Glutamatergic neuron (in vitro differentiated cells): ENCODE data around the gene GALNT2. TPM values are rescaled to one million over a fixed set of nuclear protein-coding genes. Genes with fewer than 3 reads are reported as not detected.

Experiments used
- DNase-seq: peaks from one replicate; pipeline ENCODE4 v3.0.0; 2022
- H3K27ac Mint-ChIP-seq: one replicate; pipeline ENCODE4 v1.8.0; 2020; ENCODE audit warnings: mild to moderate bottlenecking, mixed read lengths, inconsistent platforms; ENCODE audit not compliant: unreplicated experiment
- H3K27me3 Mint-ChIP-seq: one replicate; pipeline ENCODE4 v1.8.0; 2020; ENCODE audit warnings: mild to moderate bottlenecking, moderate library complexity, mixed read lengths, inconsistent platforms; ENCODE audit not compliant: unreplicated experiment
- H3K36me3 Mint-ChIP-seq: one replicate; pipeline ENCODE4 v1.8.0; 2020; ENCODE audit warnings: mild to moderate bottlenecking, mixed read lengths, inconsistent platforms; ENCODE audit not compliant: unreplicated experiment
- H3K4me1 Mint-ChIP-seq: one replicate; pipeline ENCODE4 v1.8.0; 2020; ENCODE audit warnings: mild to moderate bottlenecking, low read depth, mixed read lengths, inconsistent platforms; ENCODE audit not compliant: unreplicated experiment
- H3K4me3 Mint-ChIP-seq: one replicate; pipeline ENCODE4 v1.8.0; 2020; ENCODE audit warnings: mild to moderate bottlenecking, mixed read lengths, inconsistent platforms; ENCODE audit not compliant: unreplicated experiment
- H3K9me3 Mint-ChIP-seq: one replicate; pipeline ENCODE4 v1.8.0; 2020; ENCODE audit warnings: mild to moderate bottlenecking, moderate library complexity, mixed read lengths, inconsistent platforms; ENCODE audit not compliant: unreplicated experiment
- CTCF ChIP-seq: fragments of 200-600 bp; sonication (generic); IDR thresholded peaks from one replicate; pipeline ENCODE4 v1.5.0; 2021; ENCODE audit not compliant: partially characterized antibody, unreplicated experiment
- total RNA-seq: library from RNA; stranded (reverse); fragmentation: NEBNext Ultra II Directional; extraction: Animal tissue kit (Norgen Biotek cat#: 25700); gene quantifications from one replicate; pipeline ENCODE4 v1.2.1, GENCODE V29; 2021; ENCODE audit not compliant: unreplicated experiment

GALNT2 gene
- total RNA-seq, 1 donor from 2014 or later = 35.2 TPM

DNA sequence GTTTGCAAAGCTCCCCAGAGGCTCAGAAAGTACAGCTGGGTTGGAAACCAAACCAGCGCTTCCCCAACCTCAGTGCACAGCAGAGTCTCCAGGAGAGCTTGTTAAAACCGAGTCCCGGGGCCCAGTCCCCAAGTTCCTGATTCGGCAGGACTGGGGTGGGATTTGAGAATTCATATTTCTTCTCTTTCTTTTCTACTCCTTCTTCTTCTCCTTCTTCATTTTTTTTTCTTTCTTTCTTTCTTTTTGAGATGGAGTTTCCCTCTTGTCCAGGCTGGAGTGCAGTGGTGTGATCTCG lies 222.3 kb downstream of the GALNT2 start:
- Mint-ChIP-seq H3K27me3 (peaks cover 11% of the 10 kb centered on the region), H3K4me1 (peaks cover 16% of the 10 kb centered on the region), H3K36me3 (no peaks in the 10 kb centered on the region), H3K27ac (no peak overlapping the region), H3K9me3 (peaks cover 9% of the 10 kb centered on the region), H3K4me3 (no peak overlapping the region)
- no peak for DNase-seq
- TF ChIP-seq CTCF = no peak

DNA sequence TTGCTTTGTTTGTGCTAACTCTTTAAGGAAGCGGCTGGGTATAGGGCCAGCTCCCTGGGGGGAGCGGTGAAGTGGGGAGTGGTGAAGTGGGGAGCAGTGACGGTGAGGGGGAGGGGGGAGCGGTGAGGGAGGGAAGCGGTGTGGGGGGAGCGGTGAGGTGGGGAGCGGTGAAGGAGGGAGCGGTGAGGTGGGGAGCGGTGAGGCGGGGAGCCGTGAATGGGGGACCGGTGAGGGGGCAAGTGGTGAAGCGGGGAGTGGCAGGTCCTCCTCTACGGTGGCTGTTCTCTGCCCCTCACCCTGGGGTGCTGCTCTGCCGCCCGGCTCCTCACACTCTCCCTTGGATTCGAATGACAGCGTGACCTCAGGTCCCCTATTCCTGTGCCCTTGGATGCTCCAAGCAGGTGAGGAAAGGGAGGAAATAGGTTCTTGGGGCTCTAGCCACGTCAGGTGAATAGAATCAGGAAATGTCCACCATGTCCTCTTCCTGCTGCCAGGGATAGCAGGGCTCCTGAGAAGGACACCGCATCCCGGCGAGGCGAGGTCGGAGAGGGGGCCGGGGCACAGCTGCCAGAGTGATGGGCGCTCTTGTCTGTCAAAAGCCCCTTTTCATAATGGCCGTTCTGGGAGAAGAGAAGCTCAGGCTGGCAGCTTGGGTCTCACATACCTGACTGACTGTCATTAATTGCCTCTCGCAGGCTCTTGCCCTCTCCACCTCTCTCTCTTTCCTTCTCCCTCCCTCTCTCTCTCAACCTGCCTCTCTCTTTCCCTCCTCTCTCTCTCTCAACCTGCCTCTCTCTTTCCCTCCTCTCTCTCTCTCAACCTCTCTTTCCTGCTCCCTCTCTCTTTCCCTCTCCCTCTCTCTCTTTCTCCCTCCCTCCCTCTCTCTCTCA lies 224.9 kb downstream of the GALNT2 start:
- no peak for DNase-seq
- H3K36me3 Mint-ChIP-seq = no peaks in the 10 kb centered on the region
- TF ChIP-seq CTCF = no peak
- no peak overlapping the region for H3K27ac Mint-ChIP-seq
- H3K27me3 Mint-ChIP-seq = peaks cover 5% of the 10 kb centered on the region
- H3K9me3 Mint-ChIP-seq = peaks cover 9% of the 10 kb centered on the region
- peaks cover 9% of the 10 kb centered on the region for H3K4me1 Mint-ChIP-seq
- peak overlapping the region; percentile 67 for H3K4me3 Mint-ChIP-seq

GRCh38 chr1:230292689-230293389 lies 225.8 kb downstream of the GALNT2 start:
- H3K36me3 Mint-ChIP-seq = no peaks in the 10 kb centered on the region
- no peak for TF ChIP-seq CTCF
- peak overlapping the region; percentile 19 for H3K27ac Mint-ChIP-seq
- H3K4me1 Mint-ChIP-seq = peaks cover 9% of the 10 kb centered on the region
- no peak for DNase-seq
- peaks cover 5% of the 10 kb centered on the region for H3K27me3 Mint-ChIP-seq
- peaks cover 6% of the 10 kb centered on the region for H3K9me3 Mint-ChIP-seq
- no peak overlapping the region for H3K4me3 Mint-ChIP-seq

DNA sequence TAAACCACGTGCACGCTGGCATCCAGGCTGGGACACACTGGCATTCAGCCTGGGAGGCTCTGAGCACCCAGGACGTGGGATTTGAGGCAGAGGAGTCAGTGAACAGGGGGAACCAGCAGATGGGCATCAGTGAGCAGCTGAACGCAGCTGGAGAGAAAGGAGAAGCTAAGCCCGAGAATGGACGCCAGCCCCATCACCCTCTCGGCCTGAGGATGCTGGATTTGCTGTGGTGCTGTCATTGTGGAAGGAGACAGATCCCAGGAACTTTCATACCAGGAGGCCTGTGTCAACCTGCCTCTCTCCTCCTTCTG lies 226.3 kb downstream of the GALNT2 start:
- DNase-seq = no peak
- TF ChIP-seq CTCF = no peak
- peaks cover 5% of the 10 kb centered on the region for H3K9me3 Mint-ChIP-seq
- no peak overlapping the region for H3K4me3 Mint-ChIP-seq
- H3K27me3 Mint-ChIP-seq = peaks cover 5% of the 10 kb centered on the region
- peaks cover 9% of the 10 kb centered on the region for H3K4me1 Mint-ChIP-seq
- no peak overlapping the region for H3K27ac Mint-ChIP-seq
- no peaks in the 10 kb centered on the region for H3K36me3 Mint-ChIP-seq

- Mint-ChIP-seq H3K4me3 (no peak overlapping the region), H3K36me3 (no peaks in the 10 kb centered on the region), H3K4me1 (peaks cover 9% of the 10 kb centered on the region), H3K27me3 (peaks cover 5% of the 10 kb centered on the region), H3K27ac (no peak overlapping the region), H3K9me3 (peaks cover 3% of the 10 kb centered on the region)
- no peak for DNase-seq
- no peak for TF ChIP-seq CTCF
Measured at GRCh38 chr1:230295367-230295766, 228.3 kb downstream of the GALNT2 start.
